ENCODE data around the gene ANXA4.

ANXA4 gene

DNA sequence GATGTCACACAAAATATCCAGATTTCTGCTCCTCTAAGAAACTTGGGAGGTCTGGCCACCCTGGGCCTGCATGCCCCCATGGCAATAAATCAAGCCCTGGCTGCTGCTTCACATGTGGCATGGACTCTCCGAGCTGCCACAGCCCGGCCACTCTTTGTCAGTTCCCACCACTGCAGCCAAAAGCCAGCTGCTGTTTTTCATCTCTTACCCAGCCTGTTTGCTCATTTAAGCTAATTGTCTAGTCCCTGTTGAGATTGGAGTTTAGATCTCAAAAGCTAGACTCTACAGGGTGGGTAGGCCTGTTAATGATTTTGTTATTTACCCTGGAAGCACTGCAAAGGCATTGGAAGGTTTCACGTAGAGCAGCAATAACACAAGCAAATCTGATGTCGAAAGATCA is 20.9 kb upstream of the ANXA4 start:
- TF ChIP-seq, protein P1, sequence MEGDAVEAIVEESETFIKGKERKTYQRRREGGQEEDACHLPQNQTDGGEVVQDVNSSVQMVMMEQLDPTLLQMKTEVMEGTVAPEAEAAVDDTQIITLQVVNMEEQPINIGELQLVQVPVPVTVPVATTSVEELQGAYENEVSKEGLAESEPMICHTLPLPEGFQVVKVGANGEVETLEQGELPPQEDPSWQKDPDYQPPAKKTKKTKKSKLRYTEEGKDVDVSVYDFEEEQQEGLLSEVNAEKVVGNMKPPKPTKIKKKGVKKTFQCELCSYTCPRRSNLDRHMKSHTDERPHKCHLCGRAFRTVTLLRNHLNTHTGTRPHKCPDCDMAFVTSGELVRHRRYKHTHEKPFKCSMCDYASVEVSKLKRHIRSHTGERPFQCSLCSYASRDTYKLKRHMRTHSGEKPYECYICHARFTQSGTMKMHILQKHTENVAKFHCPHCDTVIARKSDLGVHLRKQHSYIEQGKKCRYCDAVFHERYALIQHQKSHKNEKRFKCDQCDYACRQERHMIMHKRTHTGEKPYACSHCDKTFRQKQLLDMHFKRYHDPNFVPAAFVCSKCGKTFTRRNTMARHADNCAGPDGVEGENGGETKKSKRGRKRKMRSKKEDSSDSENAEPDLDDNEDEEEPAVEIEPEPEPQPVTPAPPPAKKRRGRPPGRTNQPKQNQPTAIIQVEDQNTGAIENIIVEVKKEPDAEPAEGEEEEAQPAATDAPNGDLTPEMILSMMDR (IDR thresholded peaks at IDR 0.05; ENCODE audit: extremely low read depth, missing control alignments), result no peak
- DNase-seq (ENCODE audit: low spot score), result no peak

DNA sequence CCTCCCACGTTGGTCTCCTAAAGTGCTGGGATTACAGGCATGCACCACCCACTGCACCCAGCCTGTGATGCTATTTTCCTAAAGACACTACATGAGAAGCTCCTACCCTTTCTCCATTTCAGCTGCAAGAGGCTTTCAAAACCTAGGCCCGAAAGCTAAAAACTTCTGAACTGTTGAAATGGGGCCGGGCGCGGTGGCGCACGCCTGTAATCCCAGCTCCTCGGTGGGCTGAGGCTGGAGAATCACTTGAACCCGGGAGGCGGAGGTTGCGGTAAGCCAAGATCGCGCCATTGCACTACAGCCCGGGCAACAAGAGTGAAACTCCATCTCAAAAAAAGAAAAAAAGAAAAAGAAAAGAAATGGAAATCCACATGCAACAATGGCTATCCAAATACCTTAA is 18.1 kb upstream of the ANXA4 start:
- DNase-seq (ENCODE audit: low spot score), result no peak
- TF ChIP-seq, protein P1 (IDR thresholded peaks at IDR 0.05; ENCODE audit: extremely low read depth, missing control alignments), result no peak

DNA sequence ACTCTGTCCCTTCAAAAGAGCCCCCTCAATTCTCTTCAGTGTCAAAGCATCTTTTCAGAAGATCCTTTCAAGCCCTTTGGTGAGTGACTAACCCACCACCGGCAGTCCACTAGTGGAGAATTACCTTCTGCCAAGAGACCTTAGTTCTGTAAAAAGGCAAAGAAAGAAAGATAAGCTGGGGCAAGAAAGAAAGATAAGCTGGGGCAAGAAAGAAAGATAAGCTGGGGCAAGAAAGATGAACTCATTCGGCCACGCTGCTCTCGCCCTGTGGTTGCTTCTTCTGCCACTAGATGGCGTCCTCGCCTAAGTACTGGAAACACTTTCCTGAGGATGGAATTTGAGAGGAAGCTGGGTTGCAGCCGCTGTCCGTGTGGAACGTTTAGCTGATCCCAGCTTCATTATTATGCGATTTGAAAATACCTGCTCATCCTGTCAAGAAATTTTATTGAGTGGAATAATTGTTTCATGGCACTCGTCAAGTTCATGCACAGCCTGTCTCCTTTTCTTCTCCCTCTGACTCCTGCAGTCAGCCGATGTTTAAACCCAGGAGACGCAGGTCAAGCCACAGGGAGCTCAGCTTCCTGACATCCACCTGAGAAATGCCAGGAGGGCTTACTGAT is 17.3 kb upstream of the ANXA4 start:
- peak; percentile 63 for DNase-seq (ENCODE audit: low spot score)
- TF ChIP-seq, protein P1 (IDR thresholded peaks at IDR 0.05; ENCODE audit: extremely low read depth, missing control alignments), result peak; percentile 95

DNA sequence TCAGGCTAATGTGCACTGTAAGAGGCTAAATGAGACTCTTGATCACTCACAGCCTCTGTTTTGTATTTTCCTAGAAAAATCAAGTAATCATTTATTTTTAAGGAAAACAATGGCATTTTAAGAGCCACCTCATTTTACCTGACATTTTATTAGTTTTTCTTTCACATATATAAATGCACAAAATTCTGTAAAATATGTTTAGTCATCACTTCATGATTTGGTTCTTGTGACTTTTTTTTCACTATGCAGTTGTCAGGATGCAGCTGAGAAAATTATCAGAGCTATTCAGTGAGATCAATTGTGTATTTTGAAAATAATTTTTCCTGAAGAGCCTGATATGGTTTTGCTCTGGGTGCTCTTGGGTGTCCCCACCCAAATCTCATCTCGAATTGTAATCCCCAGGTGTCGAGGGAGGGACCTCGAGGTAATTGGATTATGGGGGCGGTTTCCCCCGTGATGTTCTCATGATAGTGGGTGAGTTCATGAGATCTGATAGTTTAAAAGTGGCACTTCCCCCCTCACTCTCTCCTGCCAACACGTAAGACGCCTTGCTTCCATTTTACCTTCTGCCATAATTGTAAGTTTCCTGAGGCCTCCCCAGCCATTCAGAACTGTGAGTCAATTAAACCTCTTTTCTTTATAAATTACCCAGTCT is 16.1 kb upstream of the ANXA4 start:
- TF ChIP-seq, protein P1 (IDR thresholded peaks at IDR 0.05; ENCODE audit: extremely low read depth, missing control alignments), result no peak
- DNase-seq (ENCODE audit: low spot score), result no peak

DNA sequence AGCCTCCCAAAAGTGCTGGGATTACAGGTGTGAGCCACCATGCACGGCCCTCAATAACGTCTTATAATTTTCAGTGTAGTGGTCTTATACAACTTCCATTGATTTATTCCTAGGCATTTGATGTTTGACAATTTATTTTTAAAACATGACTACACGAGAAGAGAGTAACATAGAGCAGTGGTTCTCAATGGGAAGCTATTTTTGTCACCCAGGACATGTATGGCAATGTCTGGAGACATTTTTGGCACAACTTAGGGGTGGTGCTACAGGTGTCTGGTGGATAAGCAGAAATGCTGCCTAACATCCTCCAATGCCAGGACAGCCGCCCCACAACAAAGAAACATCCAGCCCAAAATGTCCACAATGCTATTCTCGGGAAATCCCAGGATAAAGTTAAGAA is 12.7 kb upstream of the ANXA4 start:
- TF ChIP-seq, protein P1 (IDR thresholded peaks at IDR 0.05; ENCODE audit: extremely low read depth, missing control alignments), result no peak
- no peak for DNase-seq (ENCODE audit: low spot score)

DNA sequence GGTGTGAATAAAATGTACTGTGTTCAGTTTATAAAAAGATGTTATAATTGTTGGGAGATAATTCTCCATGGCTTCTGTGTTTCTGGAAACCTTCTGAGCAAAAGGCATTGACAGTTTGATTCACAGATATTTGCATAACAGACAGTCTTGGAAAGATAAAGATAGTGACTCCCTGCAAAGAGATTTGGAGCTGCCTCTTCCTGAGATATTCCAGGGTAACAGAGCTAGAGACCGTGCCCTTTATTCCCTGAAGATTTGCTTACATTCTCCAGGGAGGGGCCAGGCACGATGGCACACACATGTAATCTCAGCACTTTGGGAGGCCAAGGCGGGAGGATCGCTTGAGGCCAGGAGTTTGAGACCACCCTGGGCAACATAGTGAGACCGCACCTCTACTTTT is 12.2 kb upstream of the ANXA4 start:
- DNase-seq (ENCODE audit: low spot score), result no peak
- TF ChIP-seq, protein P1 (IDR thresholded peaks at IDR 0.05; ENCODE audit: extremely low read depth, missing control alignments), result no peak

DNA sequence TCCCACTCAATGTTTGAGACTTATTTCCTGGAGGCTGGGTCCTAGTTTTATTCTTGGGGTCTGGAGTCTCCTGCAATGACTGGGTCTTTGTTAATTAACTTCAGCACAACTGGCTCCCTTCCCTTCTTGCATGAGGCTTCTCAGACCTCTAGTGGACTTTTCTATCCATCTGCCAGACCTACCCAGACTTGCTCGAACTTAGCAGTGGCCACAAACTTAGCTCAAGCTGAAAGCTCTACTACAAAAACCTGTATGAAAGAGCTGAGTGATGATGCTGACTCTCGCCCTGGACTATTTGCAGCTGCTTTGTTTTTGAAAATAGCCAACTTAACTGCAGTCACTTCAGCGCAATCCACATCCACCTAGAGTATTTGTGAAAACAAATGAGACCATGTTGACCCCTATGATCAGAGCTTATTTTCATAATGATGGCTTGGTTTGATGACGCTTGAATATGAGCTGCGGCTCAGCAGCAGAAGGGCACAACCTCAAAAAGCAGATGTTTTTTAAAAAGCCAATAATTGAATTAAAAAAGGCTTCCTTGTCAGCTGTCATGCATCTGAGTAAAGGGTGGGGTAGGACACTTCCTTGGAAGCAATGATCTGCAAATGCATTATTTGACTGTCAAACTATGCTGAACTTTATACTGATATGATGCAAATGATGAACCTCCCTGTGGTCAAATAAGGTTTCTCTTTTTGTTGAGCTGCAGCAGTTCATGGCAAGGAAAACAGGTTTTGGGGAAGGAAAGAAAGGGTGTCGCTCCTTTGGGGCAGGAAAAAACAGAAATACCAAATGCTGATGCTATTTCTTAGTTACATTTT is 10.6 kb upstream of the ANXA4 start:
- TF ChIP-seq, protein P1 (IDR thresholded peaks at IDR 0.05; ENCODE audit: extremely low read depth, missing control alignments), result no peak

More for the DNA sequence above, 10.6 kb upstream of the ANXA4 start:
- no peak for DNase-seq (ENCODE audit: low spot score)
